GM12801 (cell line): ENCODE results near the gene NEUROD1.

ENCODE experiments used
- CTCF ChIP-seq: IDR thresholded peaks from one replicate; pipeline ENCODE4 v1.5.1; 2011; ENCODE audit warnings: control low read depth; ENCODE audit not compliant: insufficient read length; ENCODE audit errors: extremely low read depth

The NEUROD1 gene

GRCh38 chr2:181658444-181658843 lies 21.9 kb downstream of the NEUROD1 start:
- TF ChIP-seq CTCF, result no peak

DNA sequence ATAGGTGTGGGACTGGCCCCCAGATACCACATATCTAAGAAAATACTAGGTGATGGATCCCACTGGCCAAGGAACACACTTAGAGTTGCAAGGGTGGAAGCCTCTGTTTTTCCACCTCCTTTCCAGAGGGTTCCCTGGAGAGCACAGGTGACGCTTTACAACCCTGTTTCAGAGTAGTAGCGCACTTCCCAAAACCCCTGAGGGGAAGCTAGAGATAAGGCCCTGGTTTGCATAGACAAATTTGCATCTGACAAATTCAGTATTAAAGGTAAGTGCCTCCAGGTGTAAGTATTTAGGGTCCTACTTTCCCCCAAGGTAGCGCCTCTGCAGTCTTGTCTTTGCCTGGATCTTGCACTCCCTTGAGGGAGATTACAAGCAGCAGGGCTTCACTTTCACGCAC lies 22.9 kb downstream of the NEUROD1 start:
- no peak for TF ChIP-seq CTCF

DNA sequence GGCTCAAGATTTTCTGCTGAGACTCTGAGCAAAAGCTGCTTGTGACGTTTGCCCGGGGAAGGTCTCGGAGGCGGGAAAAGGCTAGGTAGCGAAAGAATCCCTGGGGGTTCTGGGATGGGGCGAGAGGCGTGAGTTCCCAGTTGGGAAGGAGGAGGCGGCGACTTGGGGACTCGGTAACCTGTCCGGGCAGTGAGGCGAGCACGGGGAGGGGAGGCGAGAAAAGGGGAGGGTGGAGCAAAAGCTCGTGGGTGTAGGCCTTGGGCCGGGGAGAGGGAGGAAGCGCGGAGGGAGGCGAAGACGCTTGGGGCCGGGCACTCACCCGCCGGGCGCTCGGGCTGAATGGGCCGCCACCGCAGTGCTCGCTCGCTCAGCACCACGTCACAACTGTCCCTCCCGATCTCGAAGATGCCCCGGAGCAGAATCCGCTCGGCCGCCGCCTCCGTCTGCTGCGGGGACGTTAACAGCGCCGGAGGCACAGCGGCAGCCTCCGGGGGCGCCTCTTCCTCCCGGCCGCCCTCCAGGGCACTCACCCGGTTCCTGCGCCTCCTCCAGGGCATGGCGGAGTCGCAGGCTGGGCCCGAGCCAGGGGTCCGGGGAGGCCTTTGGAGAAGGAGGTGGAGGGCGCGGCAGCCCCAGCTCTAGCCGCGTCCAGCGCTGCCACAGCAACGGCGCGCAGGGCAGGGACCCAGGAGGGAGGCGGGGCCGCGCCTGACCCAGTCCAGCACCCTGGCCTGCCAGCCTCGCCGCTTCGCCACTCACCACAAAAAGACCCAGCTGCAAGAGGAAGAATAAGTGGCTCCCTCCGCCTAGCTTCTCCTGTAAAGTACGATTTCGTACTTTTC lies 23.6 kb downstream of the NEUROD1 start, which contains the start of gene CERKL:
Gene CERKL (minus strand): TSS at position 656 of the 842 bp plus-strand sequence. CDS start 99 bp downstream, at position 557.
- no peak for TF ChIP-seq CTCF

- TF ChIP-seq CTCF, result no peak
These were observed 24.8 kb downstream of the NEUROD1 start for GRCh38 chr2:181655519-181655918.

- no peak for TF ChIP-seq CTCF
These were observed 30.8 kb downstream of the NEUROD1 start for GRCh38 chr2:181649436-181649979.

DNA sequence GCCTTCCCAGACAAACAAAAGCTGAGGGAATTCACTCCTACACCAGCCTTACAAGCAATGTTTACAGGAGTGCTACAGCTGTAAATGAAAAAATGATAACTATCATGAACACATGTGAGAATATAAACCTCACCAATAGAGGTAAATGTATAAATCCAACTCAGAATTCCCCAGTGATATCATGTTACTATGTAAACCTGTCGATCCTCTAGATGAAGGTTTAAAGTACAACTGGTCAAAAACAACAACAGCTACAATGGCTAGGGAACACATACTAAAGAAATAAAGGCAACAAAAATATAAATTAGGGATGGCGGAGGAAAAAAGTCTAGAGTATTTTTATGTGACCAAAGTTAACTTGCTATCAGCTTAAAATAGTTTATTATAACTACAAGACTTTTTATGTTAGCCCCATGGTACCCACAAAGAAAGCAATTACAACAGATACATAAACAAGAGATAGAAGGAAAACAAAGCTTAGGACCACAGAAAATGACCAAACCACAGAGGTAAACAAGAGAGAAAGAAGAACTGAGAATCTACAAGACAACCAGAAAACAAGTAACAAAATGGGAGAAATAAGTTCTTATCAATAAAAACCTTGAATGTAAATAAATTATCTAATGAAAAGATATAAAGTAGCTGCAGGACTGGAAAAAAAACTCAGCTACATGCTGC lies 31.7 kb downstream of the NEUROD1 start:
- no peak for TF ChIP-seq CTCF

GRCh38 chr2:181646415-181646987 lies 33.8 kb downstream of the NEUROD1 start:
- TF ChIP-seq CTCF, result no peak
